HFF-Myc (cell line): ENCODE data around the gene TNRC6A.

ENCODE experiments used
- DNase-seq: peaks from one replicate; pipeline ENCODE4 v3.0.0-alpha.2; 2011; ENCODE audit warnings: low read depth; ENCODE audit errors: extremely low read depth
- H3K4me3 ChIP-seq: replicated peaks from 2 replicates; pipeline ENCODE4 v1.5.1; 2011; ENCODE audit warnings: low read depth, mild to moderate bottlenecking, control low read depth, low read length
- TF ChIP-seq, protein P1 (sequence below): IDR thresholded peaks from 2 replicates; pipeline ENCODE4 v1.5.1; 2012; ENCODE audit warnings: mild to moderate bottlenecking, low read depth, low read length, control low read depth; ENCODE audit errors: missing control alignments

TNRC6A gene

GRCh38 chr16:24819462-24820040 lies 90.1 kb downstream of the TNRC6A start:
- DNase-seq, result no peak
- H3K4me3 ChIP-seq, result no peak overlapping the region
- TF ChIP-seq, protein P1, sequence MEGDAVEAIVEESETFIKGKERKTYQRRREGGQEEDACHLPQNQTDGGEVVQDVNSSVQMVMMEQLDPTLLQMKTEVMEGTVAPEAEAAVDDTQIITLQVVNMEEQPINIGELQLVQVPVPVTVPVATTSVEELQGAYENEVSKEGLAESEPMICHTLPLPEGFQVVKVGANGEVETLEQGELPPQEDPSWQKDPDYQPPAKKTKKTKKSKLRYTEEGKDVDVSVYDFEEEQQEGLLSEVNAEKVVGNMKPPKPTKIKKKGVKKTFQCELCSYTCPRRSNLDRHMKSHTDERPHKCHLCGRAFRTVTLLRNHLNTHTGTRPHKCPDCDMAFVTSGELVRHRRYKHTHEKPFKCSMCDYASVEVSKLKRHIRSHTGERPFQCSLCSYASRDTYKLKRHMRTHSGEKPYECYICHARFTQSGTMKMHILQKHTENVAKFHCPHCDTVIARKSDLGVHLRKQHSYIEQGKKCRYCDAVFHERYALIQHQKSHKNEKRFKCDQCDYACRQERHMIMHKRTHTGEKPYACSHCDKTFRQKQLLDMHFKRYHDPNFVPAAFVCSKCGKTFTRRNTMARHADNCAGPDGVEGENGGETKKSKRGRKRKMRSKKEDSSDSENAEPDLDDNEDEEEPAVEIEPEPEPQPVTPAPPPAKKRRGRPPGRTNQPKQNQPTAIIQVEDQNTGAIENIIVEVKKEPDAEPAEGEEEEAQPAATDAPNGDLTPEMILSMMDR, result no peak

DNA sequence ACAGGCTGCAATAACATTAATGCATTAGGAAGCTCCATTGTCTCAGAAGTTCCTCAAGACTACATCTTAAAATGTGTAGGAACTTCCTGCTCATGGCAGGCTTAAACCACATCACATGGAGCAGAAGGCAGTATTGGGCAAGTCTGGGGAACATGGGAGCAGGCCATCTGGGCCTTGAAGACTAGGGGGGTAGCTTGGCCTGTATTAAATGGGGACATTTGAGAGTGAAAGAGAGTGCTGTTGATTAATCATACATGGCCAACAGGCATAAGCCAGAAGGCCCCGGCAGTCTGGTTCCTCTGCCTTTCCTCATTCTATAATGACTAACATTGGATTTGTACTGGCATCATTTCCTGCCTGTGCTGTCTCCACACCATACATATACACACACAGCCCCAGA lies 91.1 kb downstream of the TNRC6A start:
- DNase-seq, result no peak
- no peak overlapping the region for H3K4me3 ChIP-seq
- TF ChIP-seq, protein P1, result no peak

DNA sequence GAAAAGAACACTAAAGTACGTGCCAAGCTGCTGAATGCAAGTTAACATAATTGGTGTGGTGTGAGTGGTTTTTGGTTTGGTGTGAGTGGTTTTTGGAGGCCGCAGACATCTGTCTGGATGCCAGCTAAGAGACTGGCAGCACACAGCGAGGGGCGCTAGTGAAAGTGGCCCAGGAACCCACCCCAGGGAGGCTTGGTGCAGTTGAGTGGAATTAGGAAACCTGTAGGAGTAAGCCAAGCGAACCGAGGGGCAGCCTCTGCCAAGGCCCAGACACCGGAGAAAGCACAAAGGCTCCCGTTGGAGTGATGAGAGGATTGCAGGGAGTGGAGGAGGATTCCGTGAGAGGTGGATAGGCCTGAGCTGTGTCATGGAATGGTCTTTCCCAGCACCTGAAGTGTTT lies 91.7 kb downstream of the TNRC6A start:
- H3K4me3 ChIP-seq, result no peak overlapping the region
- DNase-seq, result no peak
- TF ChIP-seq, protein P1, result no peak

DNA sequence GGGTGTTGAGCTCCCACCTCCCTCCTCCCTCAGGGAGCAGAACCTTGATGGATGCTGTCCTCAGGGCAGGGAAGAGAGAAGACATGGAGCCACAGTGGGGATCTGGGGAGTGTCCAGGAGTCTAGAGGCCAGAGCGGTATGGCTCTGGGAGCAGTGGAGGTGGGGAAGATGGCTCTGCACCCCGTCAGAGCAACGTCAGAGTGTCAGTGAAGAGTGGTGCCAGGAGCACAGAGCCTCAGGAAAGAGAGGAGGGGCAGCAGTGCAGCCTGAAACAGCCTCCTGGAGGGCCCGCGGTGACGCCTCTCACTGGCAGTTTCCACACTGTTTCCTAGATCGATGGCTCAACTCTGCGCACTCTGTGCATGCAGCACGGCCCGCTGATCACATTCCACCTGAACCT lies 93.1 kb downstream of the TNRC6A start:
- no peak overlapping the region for H3K4me3 ChIP-seq
- TF ChIP-seq, protein P1, result no peak
- DNase-seq, result no peak

DNA sequence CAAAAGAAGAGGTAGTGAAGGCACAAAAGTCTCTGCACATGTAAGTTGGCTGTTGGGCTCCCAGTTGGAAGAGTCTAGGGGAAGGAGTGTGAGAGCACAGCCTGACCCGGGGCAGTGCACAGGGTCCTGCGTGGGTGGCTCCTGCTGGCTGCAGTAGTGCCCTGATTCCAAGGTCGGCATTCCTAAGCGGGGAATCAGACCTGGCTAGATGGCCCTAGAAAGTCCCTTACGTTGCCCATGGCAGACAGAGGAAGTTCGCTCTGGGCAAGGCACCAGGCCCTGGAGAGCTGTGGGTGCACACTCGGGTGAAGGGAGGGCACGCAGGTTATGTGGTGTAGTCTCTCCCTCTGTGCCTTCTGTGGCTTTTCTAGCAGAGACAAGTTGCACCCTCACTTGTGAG lies 93.5 kb downstream of the TNRC6A start:
- H3K4me3 ChIP-seq, result no peak overlapping the region
- DNase-seq, result no peak
- TF ChIP-seq, protein P1, result no peak

- DNase-seq, result no peak
- TF ChIP-seq, protein P1, result no peak
These were observed 96.2 kb downstream of the TNRC6A start for GRCh38 chr16:24825696-24826095.

DNA sequence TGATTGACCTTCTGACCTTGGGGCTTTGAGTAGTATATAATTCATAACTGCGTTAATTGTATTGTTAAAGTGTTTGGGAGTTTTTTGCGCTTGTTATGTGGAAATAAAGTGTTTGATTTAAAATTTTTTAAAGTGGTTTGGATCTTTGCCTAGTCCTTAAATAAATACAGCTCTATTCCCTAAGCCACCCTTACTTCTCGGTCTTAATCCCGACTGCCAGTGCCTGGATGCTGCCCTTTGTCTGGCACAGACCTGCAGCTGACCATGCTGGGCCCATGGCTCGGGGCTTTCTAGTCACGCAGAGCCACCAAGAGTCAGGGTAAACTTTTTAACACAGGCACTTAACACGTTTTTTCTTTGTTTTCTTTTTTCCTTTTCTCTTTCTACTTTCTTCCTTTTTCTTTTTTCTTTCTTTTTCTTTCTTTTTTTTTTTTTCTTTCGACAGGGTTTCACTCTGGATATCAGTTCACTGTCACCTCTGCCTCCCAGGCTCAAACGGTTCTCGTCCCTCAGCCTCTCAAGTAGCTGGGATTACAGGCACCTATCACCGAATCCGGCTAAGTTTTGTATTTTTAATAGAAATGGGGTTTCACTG lies 96.7 kb downstream of the TNRC6A start:
- no peak for DNase-seq
- TF ChIP-seq, protein P1, result no peak
- H3K4me3 ChIP-seq, result no peak overlapping the region

More at GRCh38 chr16:24825696-24826095, 96.2 kb downstream of the TNRC6A start:
- no peak overlapping the region for H3K4me3 ChIP-seq
